GM21723 (cell line): ENCODE measurements around the gene CDK5R2.

Experiments
- ATAC-seq: cut with Tn5 transposase; IDR thresholded peaks from one replicate; pipeline ENCODE4 v1.9.1; 2021; ENCODE audit warnings: mild to moderate bottlenecking, moderate library complexity; ENCODE audit not compliant: unreplicated experiment

The CDK5R2 gene

GRCh38 chr2:219001577-219002394 lies 42.3 kb downstream of the CDK5R2 start:
- no peak for ATAC-seq

- no peak for ATAC-seq
These were observed 43.2 kb downstream of the CDK5R2 start for GRCh38 chr2:219002395-219003266.

GRCh38 chr2:219003267-219003634 lies 43.8 kb downstream of the CDK5R2 start:
- ATAC-seq, result no peak

GRCh38 chr2:219003979-219004378 lies 44.5 kb downstream of the CDK5R2 start:
- no peak for ATAC-seq

GRCh38 chr2:219009294-219009693 lies 49.8 kb downstream of the CDK5R2 start:
- ATAC-seq, result no peak

- no peak for ATAC-seq
These were observed 50.8 kb downstream of the CDK5R2 start for GRCh38 chr2:219010162-219010756.

- ATAC-seq, result no peak
These were observed 51.4 kb downstream of the CDK5R2 start for GRCh38 chr2:219010873-219011272.
